MM.1S (cell line): Measurements from ENCODE around the gene PHLPP2.

Experiments used
- EZH2 ChIP-seq: fragments of 300-600 bp; sonication (generic); optimal IDR thresholded peaks from 2 replicates; pipeline ENCODE3; 2017; ENCODE audit warnings: low read depth, mild to moderate bottlenecking, antibody characterized with exemption, low read length, mixed read lengths
- TF ChIP-seq, protein P1 (sequence below): fragments of 300-600 bp; sonication (generic); IDR thresholded peaks from 2 replicates; pipeline ENCODE4 v1.5.1; 2016; ENCODE audit warnings: antibody characterized with exemption, low read length, mixed read lengths

DNA sequence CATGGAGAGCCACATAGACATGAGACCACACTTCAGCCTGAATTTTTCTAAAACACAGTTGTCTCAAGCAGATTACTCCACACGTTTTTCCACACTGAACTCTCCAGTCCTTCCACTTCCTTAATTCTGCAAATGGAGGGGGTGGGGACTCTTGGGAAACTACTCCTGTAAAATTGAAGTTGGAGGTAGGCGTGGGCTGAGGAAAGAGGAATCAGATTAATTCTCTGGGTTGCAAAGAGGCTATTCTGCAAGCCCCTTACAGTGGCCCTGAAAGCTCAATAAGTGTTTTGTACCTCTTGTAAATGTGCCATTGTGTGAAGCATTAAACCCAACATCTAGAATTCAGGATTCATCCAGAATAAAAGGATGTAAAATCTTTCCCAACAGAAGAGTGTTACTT is 88.9 kb downstream of the PHLPP2 start:
- TF ChIP-seq, protein P1, sequence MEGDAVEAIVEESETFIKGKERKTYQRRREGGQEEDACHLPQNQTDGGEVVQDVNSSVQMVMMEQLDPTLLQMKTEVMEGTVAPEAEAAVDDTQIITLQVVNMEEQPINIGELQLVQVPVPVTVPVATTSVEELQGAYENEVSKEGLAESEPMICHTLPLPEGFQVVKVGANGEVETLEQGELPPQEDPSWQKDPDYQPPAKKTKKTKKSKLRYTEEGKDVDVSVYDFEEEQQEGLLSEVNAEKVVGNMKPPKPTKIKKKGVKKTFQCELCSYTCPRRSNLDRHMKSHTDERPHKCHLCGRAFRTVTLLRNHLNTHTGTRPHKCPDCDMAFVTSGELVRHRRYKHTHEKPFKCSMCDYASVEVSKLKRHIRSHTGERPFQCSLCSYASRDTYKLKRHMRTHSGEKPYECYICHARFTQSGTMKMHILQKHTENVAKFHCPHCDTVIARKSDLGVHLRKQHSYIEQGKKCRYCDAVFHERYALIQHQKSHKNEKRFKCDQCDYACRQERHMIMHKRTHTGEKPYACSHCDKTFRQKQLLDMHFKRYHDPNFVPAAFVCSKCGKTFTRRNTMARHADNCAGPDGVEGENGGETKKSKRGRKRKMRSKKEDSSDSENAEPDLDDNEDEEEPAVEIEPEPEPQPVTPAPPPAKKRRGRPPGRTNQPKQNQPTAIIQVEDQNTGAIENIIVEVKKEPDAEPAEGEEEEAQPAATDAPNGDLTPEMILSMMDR, result no peak
- TF ChIP-seq EZH2, result no peak
